Measurements from ENCODE around the gene PRPF6.

GRCh38 chr20:64032706-64033624, 52.0 kb downstream of the PRPF6 start:
- TF ChIP-seq CTCF (IDR thresholded peaks at IDR 0.05) (no peak), EZH2 (IDR thresholded peaks at IDR 0.05) (no peak), EZH2phosphoT487 (IDR thresholded peaks at IDR 0.05) (no peak)
